WERI-Rb-1 (cell line): ENCODE data around the gene KIAA1549.

ENCODE experiments used
- DNase-seq: peaks from one replicate; pipeline ENCODE4 v3.0.0-alpha.2; 2020
- H3K27ac ChIP-seq: fragments of 250-450 bp; sonication (Bioruptor Pico); 2 replicates; pipeline ENCODE4 v1.5.1; 2020; ENCODE audit warnings: mild to moderate bottlenecking, moderate library complexity
- H3K27me3 ChIP-seq: fragments of 250-450 bp; sonication (Bioruptor Pico); 2 replicates; pipeline ENCODE4 v1.5.1; 2021; ENCODE audit warnings: mild to moderate bottlenecking, low read depth, moderate library complexity; ENCODE audit not compliant: insufficient read depth, severe bottlenecking
- H3K36me3 ChIP-seq: fragments of 250-450 bp; sonication (Bioruptor Pico); 2 replicates; pipeline ENCODE4 v1.5.1; 2020; ENCODE audit warnings: mild to moderate bottlenecking, moderate library complexity
- H3K4me3 ChIP-seq: 2 replicates; pipeline ENCODE4 v1.5.1; 2011; ENCODE audit warnings: low read depth, mild to moderate bottlenecking, control low read depth, low read length
- H3K9me3 ChIP-seq: fragments of 250-450 bp; sonication (Bioruptor Pico); 2 replicates; pipeline ENCODE4 v1.5.1; 2021; ENCODE audit warnings: mild to moderate bottlenecking, moderate library complexity; ENCODE audit not compliant: severe bottlenecking
- TF ChIP-seq, protein P1 (sequence below): IDR thresholded peaks from 2 replicates; pipeline ENCODE4 v1.5.1; 2011; ENCODE audit warnings: low read depth, mild to moderate bottlenecking, control low read depth, inconsistent platforms, low read length

Gene KIAA1549

DNA sequence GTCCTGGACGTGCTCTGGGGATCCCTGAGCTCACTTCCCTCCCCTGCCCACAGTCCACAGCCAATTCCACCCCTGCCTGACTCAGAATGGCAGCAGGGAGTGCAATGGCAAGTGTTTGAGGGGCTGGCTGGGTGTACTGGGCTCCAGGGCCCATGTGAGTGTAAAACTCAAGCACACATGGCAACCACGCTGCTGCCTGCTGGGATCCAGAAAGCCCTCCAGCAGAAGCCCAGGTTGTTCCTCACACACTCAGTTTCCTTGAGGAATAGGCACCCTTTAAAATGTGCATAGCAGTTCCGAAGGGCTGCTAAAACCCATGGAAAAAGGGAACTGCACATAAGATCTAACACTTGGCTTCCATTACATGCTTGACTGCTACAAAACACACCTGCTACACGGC lies 171.8 kb downstream of the KIAA1549 start:
- no peak overlapping the region for H3K27ac ChIP-seq
- H3K27me3 ChIP-seq: no peaks in the 10 kb centered on the region
- no peaks in the 10 kb centered on the region for H3K36me3 ChIP-seq
- no peak for DNase-seq
- H3K9me3 ChIP-seq: no peaks in the 10 kb centered on the region
- H3K4me3 ChIP-seq: no peak overlapping the region
- TF ChIP-seq, protein P1, sequence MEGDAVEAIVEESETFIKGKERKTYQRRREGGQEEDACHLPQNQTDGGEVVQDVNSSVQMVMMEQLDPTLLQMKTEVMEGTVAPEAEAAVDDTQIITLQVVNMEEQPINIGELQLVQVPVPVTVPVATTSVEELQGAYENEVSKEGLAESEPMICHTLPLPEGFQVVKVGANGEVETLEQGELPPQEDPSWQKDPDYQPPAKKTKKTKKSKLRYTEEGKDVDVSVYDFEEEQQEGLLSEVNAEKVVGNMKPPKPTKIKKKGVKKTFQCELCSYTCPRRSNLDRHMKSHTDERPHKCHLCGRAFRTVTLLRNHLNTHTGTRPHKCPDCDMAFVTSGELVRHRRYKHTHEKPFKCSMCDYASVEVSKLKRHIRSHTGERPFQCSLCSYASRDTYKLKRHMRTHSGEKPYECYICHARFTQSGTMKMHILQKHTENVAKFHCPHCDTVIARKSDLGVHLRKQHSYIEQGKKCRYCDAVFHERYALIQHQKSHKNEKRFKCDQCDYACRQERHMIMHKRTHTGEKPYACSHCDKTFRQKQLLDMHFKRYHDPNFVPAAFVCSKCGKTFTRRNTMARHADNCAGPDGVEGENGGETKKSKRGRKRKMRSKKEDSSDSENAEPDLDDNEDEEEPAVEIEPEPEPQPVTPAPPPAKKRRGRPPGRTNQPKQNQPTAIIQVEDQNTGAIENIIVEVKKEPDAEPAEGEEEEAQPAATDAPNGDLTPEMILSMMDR: no peak

DNA sequence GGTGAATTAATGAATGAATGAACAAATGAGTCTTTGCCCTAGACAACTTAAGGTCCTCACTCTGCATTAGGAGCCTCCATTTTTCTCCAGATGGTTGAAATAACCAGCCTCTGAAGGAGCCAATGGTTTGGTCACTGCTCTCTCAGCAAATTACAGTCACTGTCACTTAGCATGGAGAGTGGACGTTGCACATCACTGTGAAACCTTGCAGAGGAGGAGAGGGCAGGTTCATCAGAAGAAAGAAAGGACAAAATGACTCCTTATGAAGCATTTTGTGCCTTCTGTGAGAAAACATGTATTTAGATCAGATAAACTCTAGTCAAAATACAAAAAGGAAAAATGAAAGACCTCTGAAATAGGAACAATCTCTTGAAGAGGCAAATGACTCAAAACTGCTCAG lies 176.6 kb downstream of the KIAA1549 start:
- no peak overlapping the region for H3K27ac ChIP-seq
- DNase-seq: no peak
- no peaks in the 10 kb centered on the region for H3K27me3 ChIP-seq
- no peaks in the 10 kb centered on the region for H3K36me3 ChIP-seq
- H3K4me3 ChIP-seq: no peak overlapping the region
- TF ChIP-seq, protein P1: no peak
- no peaks in the 10 kb centered on the region for H3K9me3 ChIP-seq

DNA sequence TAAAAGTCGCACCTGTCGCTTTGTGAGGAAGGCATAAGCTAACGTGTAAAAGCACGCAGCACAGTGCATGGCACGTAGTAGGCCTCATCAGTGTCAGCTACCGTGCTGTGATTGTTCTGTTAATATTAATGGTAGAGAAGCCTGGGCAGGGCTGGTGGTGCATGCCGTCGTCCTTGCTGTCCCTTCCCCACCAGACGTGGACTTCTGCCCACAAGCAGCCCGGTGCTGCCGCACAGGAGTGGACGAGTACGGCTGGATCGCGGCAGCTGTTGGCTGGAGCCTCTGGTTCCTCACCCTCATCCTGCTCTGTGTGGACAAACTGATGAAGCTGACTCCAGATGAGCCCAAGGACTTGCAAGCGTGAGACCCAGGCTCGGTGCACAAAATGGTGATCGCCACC lies 178.5 kb downstream of the KIAA1549 start:
- DNase-seq: no peak
- no peaks in the 10 kb centered on the region for H3K36me3 ChIP-seq
- TF ChIP-seq, protein P1: no peak

DNA sequence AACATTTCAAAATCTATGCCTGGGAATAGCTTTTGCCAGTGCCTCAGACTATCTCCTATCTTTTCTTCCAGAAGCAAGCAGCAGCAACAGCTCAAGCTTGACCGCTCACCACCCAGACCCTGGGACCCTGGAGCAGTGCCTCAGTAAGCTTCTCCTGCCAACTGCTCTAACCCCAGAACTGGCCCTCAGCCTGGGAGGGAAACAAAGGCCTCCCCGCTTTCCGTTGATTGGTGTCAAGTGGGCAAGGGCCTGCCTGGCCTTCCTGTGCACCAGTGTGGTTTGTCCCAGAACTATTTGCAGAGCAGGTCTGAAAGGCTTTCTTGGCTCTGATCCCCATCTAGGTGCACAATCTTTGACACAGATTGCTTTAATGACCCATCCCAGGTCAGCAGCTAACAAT lies 179.9 kb downstream of the KIAA1549 start:
- Histone ChIP-seq H3K27ac (no peak overlapping the region), H3K27me3 (no peaks in the 10 kb centered on the region), H3K4me3 (no peak overlapping the region), H3K36me3 (no peaks in the 10 kb centered on the region), H3K9me3 (no peaks in the 10 kb centered on the region)
- TF ChIP-seq, protein P1: no peak
- no peak for DNase-seq

More for the DNA sequence above, 178.5 kb downstream of the KIAA1549 start:
- Histone ChIP-seq H3K27ac (no peak overlapping the region), H3K9me3 (no peaks in the 10 kb centered on the region), H3K27me3 (no peaks in the 10 kb centered on the region), H3K4me3 (no peak overlapping the region)

DNA sequence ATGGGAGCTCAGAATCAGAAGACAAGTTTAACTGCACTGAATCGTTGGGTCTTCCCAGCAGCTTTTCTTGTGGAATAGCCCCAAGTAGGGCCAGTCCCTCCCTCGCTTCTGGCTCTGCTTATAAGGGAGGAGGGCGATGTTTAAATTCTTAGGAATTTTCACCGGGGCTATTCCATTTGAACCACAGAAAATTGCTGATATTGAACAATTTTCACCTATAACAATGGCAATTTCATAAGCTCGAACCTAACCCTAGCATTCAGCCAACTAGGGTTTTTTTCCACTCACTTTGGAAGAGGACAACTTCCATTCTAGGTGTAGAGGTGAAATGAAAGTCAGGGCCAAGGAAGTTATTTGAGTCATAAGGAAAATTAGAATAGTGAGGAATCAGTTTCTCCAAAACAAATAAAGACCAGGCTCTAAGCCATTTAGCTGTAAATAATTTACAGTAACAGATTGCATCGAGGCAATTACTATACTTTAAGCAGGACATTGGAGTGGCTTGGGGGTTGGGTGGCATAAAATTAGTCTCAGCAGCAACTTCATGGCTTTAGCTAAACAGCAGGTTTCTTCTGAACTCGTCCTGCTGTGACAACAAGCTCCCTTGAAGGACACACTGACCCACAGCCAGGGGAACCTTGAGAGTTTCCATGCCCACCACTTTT lies 181.7 kb downstream of the KIAA1549 start:
- no peaks in the 10 kb centered on the region for H3K36me3 ChIP-seq
- H3K27ac ChIP-seq: no peak overlapping the region
- H3K9me3 ChIP-seq: no peaks in the 10 kb centered on the region
- no peaks in the 10 kb centered on the region for H3K27me3 ChIP-seq
- TF ChIP-seq, protein P1: no peak
- H3K4me3 ChIP-seq: no peak overlapping the region
- no peak for DNase-seq

DNA sequence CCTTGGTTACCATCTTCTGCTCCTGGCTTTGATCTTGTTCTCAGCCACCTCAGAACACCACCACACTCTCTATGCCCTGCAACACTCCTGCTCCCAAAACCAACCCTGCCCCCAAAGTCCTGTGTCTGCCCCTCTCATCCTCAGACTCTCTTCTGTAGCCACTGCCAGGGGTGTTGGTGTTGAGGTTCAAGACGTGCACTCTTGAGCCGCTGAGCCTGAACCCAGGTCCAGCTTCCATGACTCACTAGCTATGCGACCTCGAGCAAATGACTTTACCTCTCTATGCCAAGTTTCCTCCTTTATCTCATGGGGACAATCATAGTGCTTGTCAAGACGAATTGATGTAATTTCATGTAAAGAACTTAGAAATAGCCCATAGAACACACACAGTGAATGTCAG lies 182.4 kb downstream of the KIAA1549 start:
- no peak overlapping the region for H3K27ac ChIP-seq
- DNase-seq: no peak
- no peaks in the 10 kb centered on the region for H3K9me3 ChIP-seq

More for the DNA sequence above, 182.4 kb downstream of the KIAA1549 start:
- Histone ChIP-seq H3K4me3 (no peak overlapping the region), H3K36me3 (no peaks in the 10 kb centered on the region), H3K27me3 (no peaks in the 10 kb centered on the region)
- TF ChIP-seq, protein P1: no peak
